ENCODE results near the gene LRRN4CL.

LRRN4CL gene

GRCh38 chr11:62687508-62688396 is 1.6 kb downstream of the LRRN4CL start:
- H3K4me1 ChIP-seq (ENCODE audit: insufficient read depth, low read length, severe bottlenecking) = no peaks in the 10 kb centered on the region
- H3K27ac ChIP-seq (ENCODE audit: low read depth, low read length, poor library complexity, severe bottlenecking) = no peak overlapping the region
- H3K36me3 ChIP-seq (ENCODE audit: insufficient read depth, low read length) = peaks cover 31% of the 10 kb centered on the region; the same call in 1 of the 2 replicates
- TF ChIP-seq EZH2 (IDR thresholded peaks at IDR 0.05; ENCODE audit: borderline replicate concordance, low read length) (no peak), CTCF (IDR thresholded peaks at IDR 0.05; ENCODE audit: low read length) (no peak)
- H3K79me2 ChIP-seq (ENCODE audit: insufficient read depth, low read length) = no peaks in the 10 kb centered on the region
- no peak overlapping the region for H3K9ac ChIP-seq (ENCODE audit: low read length)
- no peaks in the 10 kb centered on the region for H3K9me2 ChIP-seq (ENCODE audit: low read depth, low read length)
- no peaks in the 10 kb centered on the region for H4K20me1 ChIP-seq (ENCODE audit: insufficient read depth, low read length)
- no peak overlapping the region for H3K4me2 ChIP-seq (ENCODE audit: low read length)
- H3F3A ChIP-seq (ENCODE audit: insufficient read depth, low read length) = no peaks in the 10 kb centered on the region
- no peaks in the 10 kb centered on the region for H3K9me3 ChIP-seq (ENCODE audit: low read length)
- no peaks in the 10 kb centered on the region for H3K27me3 ChIP-seq (ENCODE audit: insufficient read depth, low read length)
- no peak overlapping the region for H3K4me3 ChIP-seq (ENCODE audit: low read depth, low read length, poor library complexity, severe bottlenecking)
- H2AFZ ChIP-seq (ENCODE audit: low read length) = no peak overlapping the region

GRCh38 chr11:62682518-62682917 is 6.8 kb downstream of the LRRN4CL start:
- H3K9me2 ChIP-seq (ENCODE audit: low read depth, low read length) = no peaks in the 10 kb centered on the region
- no peaks in the 10 kb centered on the region for H3K9me3 ChIP-seq (ENCODE audit: low read length)
- TF ChIP-seq EZH2 (IDR thresholded peaks at IDR 0.05; ENCODE audit: borderline replicate concordance, low read length) = no peak
- no peak overlapping the region for H3K27ac ChIP-seq (ENCODE audit: low read depth, low read length, poor library complexity, severe bottlenecking)
- peaks cover 4% of the 10 kb centered on the region; the same call in 1 of the 2 replicates for H3K36me3 ChIP-seq (ENCODE audit: insufficient read depth, low read length)
- no peak overlapping the region for H3K9ac ChIP-seq (ENCODE audit: low read length)
- H4K20me1 ChIP-seq (ENCODE audit: insufficient read depth, low read length) = no peaks in the 10 kb centered on the region
- H3K4me1 ChIP-seq (ENCODE audit: insufficient read depth, low read length, severe bottlenecking) = peaks cover 30% of the 10 kb centered on the region
- H3K79me2 ChIP-seq (ENCODE audit: insufficient read depth, low read length) = no peaks in the 10 kb centered on the region; the same call in 1 of the 2 replicates
- no peak overlapping the region for H2AFZ ChIP-seq (ENCODE audit: low read length)
- H3K4me3 ChIP-seq (ENCODE audit: low read depth, low read length, poor library complexity, severe bottlenecking) = no peak overlapping the region
- H3K4me2 ChIP-seq (ENCODE audit: low read length) = no peak overlapping the region
- H3F3A ChIP-seq (ENCODE audit: insufficient read depth, low read length) = no peaks in the 10 kb centered on the region
- no peaks in the 10 kb centered on the region for H3K27me3 ChIP-seq (ENCODE audit: insufficient read depth, low read length)

GRCh38 chr11:62680825-62681240 is 8.5 kb downstream of the LRRN4CL start:
- Histone ChIP-seq H3K36me3 (ENCODE audit: insufficient read depth, low read length) (peaks cover 19% of the 10 kb centered on the region; the same call in 1 of the 2 replicates), H3K4me3 (ENCODE audit: low read depth, low read length, poor library complexity, severe bottlenecking) (no peak overlapping the region), H3K79me2 (ENCODE audit: insufficient read depth, low read length) (no peaks in the 10 kb centered on the region; the same call in 1 of the 2 replicates), H3K9me2 (ENCODE audit: low read depth, low read length) (no peaks in the 10 kb centered on the region), H3K4me2 (ENCODE audit: low read length) (peak overlapping the region; percentile 42), H3K27me3 (ENCODE audit: insufficient read depth, low read length) (no peaks in the 10 kb centered on the region), H3K9ac (ENCODE audit: low read length) (peak overlapping the region; percentile 27; the same call in 1 of the 2 replicates), H3K27ac (ENCODE audit: low read depth, low read length, poor library complexity, severe bottlenecking) (peak overlapping the region; percentile 77), H3K9me3 (ENCODE audit: low read length) (no peaks in the 10 kb centered on the region), H3F3A (ENCODE audit: insufficient read depth, low read length) (no peaks in the 10 kb centered on the region), H2AFZ (ENCODE audit: low read length) (peak overlapping the region; percentile 67; the same call in 1 of the 2 replicates), H3K4me1 (ENCODE audit: insufficient read depth, low read length, severe bottlenecking) (peaks cover 36% of the 10 kb centered on the region), H4K20me1 (ENCODE audit: insufficient read depth, low read length) (no peaks in the 10 kb centered on the region)
- TF ChIP-seq CTCF (IDR thresholded peaks at IDR 0.05; ENCODE audit: low read length) (peak; percentile 58), EZH2 (IDR thresholded peaks at IDR 0.05; ENCODE audit: borderline replicate concordance, low read length) (no peak)
